ENCODE measurements around the gene GLP2R. TPM values are rescaled to one million over a fixed set of nuclear protein-coding genes. Genes with fewer than 3 reads are reported as not detected.
A peak's percentile ranks its signal among the peaks of the same experiment; 100 is the strongest.

The GLP2R gene
- polyA plus RNA-seq, 1 donor from 2014 or later: not detected

GRCh38 chr17:9828296-9829295, 2.9 kb downstream of the GLP2R start:
- no peaks in the 10 kb centered on the region for H3K27me3 Mint-ChIP-seq
- peak overlapping the region in 1 of 3 donors; percentile 35 for H3K27ac Mint-ChIP-seq
- H3K4me1 Mint-ChIP-seq: no peaks in the 10 kb centered on the region
- no peaks in the 10 kb centered on the region for H3K36me3 Mint-ChIP-seq
- H3K4me3 Mint-ChIP-seq: no peak overlapping the region
- H3K9me3 Mint-ChIP-seq: peaks cover 0 to 4% (median 0%) of the 10 kb centered on the region in 3 donors

DNA sequence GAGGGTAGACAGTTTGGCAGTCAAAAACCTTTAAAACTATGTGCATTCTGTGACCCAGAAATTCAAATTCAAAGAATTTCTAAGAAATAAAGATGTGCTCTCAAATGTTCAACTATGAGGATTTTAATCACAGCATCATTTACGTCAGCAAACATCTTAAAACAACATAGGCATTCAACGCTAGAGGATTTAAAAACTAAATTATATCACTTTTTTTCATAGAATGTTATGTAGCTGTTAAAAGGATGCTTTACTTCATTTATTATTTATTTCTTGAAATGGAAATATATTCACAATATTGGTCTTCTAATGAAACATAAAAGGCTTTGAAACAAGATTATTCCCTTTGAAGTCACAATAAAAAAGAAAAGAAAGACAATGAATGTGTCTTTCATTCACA, 3.6 kb downstream of the GLP2R start:
- no peaks in the 10 kb centered on the region for H3K27me3 Mint-ChIP-seq
- no peak overlapping the region for H3K4me3 Mint-ChIP-seq
- no peaks in the 10 kb centered on the region for H3K36me3 Mint-ChIP-seq
- no peaks in the 10 kb centered on the region for H3K4me1 Mint-ChIP-seq
- H3K9me3 Mint-ChIP-seq: peaks cover 0 to 4% (median 0%) of the 10 kb centered on the region in 3 donors
- H3K27ac Mint-ChIP-seq: no peak overlapping the region

DNA sequence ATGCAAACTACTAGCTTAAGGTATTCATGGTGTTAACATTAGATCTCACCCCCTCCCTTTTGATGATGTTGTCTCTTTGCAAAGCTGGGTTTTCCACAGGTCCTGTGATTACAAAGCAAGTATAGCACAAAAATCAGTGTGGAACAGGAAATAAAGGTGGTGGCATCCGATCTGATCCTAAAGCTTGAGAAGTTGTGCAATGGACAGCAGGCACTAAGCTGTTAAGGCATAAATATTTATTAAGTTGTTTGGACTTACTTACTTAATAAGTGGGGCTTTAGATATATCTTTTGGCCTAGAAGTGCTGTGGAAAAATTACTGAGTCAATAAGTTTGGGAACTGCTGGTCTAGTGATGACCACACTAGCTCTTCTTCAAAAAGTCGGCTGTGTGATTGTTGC, 5.0 kb downstream of the GLP2R start:
- H3K27me3 Mint-ChIP-seq: peaks cover 1% of the 10 kb centered on the region
- H3K4me3 Mint-ChIP-seq: no peak overlapping the region
- no peaks in the 10 kb centered on the region for H3K36me3 Mint-ChIP-seq
- H3K4me1 Mint-ChIP-seq: no peaks in the 10 kb centered on the region
- H3K27ac Mint-ChIP-seq: peak overlapping the region in 1 of 3 donors; percentile 25
- peaks cover 0 to 4% (median 1%) of the 10 kb centered on the region in 3 donors for H3K9me3 Mint-ChIP-seq

- peaks cover 0 to 4% (median 1%) of the 10 kb centered on the region in 3 donors for H3K9me3 Mint-ChIP-seq
- H3K36me3 Mint-ChIP-seq: no peaks in the 10 kb centered on the region
- peaks cover 1% of the 10 kb centered on the region for H3K27me3 Mint-ChIP-seq
- H3K4me1 Mint-ChIP-seq: no peaks in the 10 kb centered on the region
- H3K4me3 Mint-ChIP-seq: no peak overlapping the region
- peak overlapping the region in 1 of 3 donors; percentile 3 for H3K27ac Mint-ChIP-seq
These were observed 8.2 kb downstream of the GLP2R start for GRCh38 chr17:9833922-9834321.

GRCh38 chr17:9837551-9838471, 12.1 kb downstream of the GLP2R start:
- Mint-ChIP-seq H3K27ac (no peak overlapping the region), H3K4me3 (peak overlapping the region in 1 of 4 donors; percentile 14), H3K27me3 (peaks cover 1% of the 10 kb centered on the region), H3K36me3 (no peaks in the 10 kb centered on the region), H3K4me1 (peaks cover 0 to 2% (median 0%) of the 10 kb centered on the region in 3 donors), H3K9me3 (peaks cover 0 to 1% (median 0%) of the 10 kb centered on the region in 3 donors)

GRCh38 chr17:9839433-9839832, 13.7 kb downstream of the GLP2R start:
- Mint-ChIP-seq H3K27me3 (peaks cover 1% of the 10 kb centered on the region), H3K4me3 (no peak overlapping the region), H3K4me1 (peaks cover 0 to 2% (median 0%) of the 10 kb centered on the region in 3 donors), H3K36me3 (peaks cover 2% of the 10 kb centered on the region), H3K27ac (no peak overlapping the region), H3K9me3 (peaks cover 0 to 3% (median 1%) of the 10 kb centered on the region in 3 donors)

GRCh38 chr17:9842057-9842758, 16.5 kb downstream of the GLP2R start:
- Mint-ChIP-seq H3K27ac (no peak overlapping the region), H3K4me1 (peaks cover 0 to 2% (median 0%) of the 10 kb centered on the region in 3 donors), H3K9me3 (peaks cover 2 to 3% (median 2%) of the 10 kb centered on the region in 3 donors), H3K27me3 (no peaks in the 10 kb centered on the region), H3K4me3 (no peak overlapping the region), H3K36me3 (peaks cover 2% of the 10 kb centered on the region)

DNA sequence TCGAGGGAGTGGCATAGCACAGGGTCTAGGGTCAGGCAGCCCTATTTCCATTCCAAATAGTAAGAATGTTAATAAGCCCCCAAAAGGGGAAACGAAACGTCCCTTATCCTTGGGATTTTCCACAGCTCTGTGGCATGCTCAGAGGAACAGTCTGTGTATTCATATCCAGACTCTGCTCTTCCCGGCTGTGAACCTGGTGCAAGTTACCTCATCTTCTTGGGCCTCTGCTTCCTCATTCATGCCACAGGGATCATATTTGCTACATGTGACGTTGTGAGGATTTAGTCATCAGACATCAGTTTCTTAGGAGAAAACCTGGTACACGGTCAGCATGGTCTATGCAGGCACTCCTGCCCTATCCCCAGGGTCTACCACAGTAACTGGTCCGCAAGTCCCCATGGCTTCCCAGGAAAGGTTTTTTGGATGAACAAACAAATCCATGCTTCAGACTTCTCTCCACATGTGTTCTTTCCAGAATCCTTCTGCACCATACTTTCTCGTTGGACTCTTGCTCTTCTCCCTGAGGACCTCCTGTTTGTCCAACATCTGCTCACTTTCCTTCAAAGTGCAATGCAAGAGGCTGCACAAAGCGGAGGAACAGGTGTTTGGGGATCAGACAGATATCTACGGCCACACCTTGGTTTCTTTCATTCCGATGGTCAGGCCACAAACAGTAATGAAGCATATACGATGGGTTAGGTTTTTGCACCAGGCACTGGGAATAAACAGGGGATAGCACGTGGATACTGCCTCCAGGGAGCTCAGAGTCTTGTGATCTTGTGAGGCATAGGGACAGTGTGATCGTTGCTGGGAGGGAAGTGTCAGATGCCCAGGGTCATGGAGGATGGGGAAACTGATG, 17.7 kb downstream of the GLP2R start:
- Mint-ChIP-seq H3K4me1 (peaks cover 0 to 2% (median 0%) of the 10 kb centered on the region in 3 donors), H3K27me3 (no peaks in the 10 kb centered on the region), H3K9me3 (peaks cover 2 to 3% (median 2%) of the 10 kb centered on the region in 3 donors), H3K27ac (no peak overlapping the region), H3K4me3 (no peak overlapping the region), H3K36me3 (peaks cover 2% of the 10 kb centered on the region)

DNA sequence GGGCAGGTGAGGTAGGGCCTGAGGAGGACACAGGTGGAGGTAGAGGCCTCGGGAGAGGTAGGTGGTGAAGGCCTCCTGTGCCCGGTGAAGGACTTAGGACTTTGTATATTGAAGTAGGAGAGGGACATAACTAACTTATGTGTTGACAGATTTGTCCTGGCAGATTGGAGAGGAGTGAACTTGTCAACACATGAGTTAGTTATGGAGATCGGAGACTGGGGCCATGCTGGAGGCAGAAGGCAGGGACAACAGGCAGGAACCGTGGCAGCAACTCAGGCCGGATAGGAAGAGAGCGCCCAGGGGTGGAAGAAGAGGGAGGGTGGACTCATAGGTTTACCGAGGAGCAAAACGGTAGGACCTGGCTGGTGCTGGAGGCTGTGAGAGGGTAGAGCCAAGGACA, 18.4 kb downstream of the GLP2R start:
- Mint-ChIP-seq H3K4me1 (peaks cover 0 to 2% (median 0%) of the 10 kb centered on the region in 3 donors), H3K27ac (no peak overlapping the region), H3K36me3 (peaks cover 2% of the 10 kb centered on the region), H3K9me3 (peaks cover 2 to 3% (median 2%) of the 10 kb centered on the region in 3 donors), H3K4me3 (no peak overlapping the region), H3K27me3 (no peaks in the 10 kb centered on the region)

DNA sequence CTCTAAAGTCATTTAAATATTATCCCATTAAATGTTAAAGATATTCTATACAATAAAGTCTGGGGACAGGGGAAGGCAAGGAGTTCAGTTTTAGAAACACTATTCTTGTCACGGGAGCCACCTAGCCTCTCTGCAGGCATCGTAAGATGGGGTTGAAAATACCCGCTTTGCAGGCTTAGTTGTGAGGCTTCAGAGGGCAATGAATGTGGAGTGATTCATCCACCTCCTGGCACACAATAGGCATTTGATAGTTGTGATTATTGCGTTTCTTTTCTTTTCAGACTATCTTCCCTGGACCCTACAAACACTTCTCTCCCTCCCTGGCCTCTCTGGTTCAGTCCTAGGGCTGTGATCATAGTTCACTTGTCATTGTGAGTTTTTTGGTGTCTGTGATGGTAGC, 19.6 kb downstream of the GLP2R start:
- H3K4me3 Mint-ChIP-seq: no peak overlapping the region
- H3K27ac Mint-ChIP-seq: peak overlapping the region in 1 of 3 donors; percentile 63
- peaks cover 2 to 3% (median 2%) of the 10 kb centered on the region in 3 donors for H3K9me3 Mint-ChIP-seq
- peaks cover 2% of the 10 kb centered on the region for H3K36me3 Mint-ChIP-seq
- no peaks in the 10 kb centered on the region for H3K27me3 Mint-ChIP-seq
- peaks cover 0 to 2% (median 0%) of the 10 kb centered on the region in 3 donors for H3K4me1 Mint-ChIP-seq

DNA sequence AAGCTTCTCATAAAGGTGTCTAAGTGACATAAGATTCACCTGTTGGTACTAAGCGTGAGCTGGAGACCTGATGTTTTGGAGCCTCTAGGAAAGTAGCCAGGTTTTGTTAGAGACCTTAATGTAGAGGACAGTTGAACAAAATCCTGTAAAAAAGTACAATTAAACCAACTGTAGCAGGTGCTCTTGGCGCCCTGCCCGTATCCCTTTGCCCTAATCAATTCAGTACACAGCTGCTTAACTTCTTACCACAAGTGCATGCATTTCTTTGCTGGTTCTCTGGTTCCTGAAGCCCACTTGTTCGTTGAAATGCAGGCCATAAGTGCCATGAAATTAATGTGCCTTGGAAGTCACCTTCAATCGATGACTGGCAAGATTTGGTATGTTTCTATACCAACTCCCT, 24.4 kb downstream of the GLP2R start:
- no peak overlapping the region for H3K4me3 Mint-ChIP-seq
- no peaks in the 10 kb centered on the region for H3K36me3 Mint-ChIP-seq
- H3K9me3 Mint-ChIP-seq: peaks cover 2 to 4% (median 4%) of the 10 kb centered on the region in 3 donors
- no peak overlapping the region for H3K27ac Mint-ChIP-seq
- H3K27me3 Mint-ChIP-seq: no peaks in the 10 kb centered on the region
- no peaks in the 10 kb centered on the region for H3K4me1 Mint-ChIP-seq

DNA sequence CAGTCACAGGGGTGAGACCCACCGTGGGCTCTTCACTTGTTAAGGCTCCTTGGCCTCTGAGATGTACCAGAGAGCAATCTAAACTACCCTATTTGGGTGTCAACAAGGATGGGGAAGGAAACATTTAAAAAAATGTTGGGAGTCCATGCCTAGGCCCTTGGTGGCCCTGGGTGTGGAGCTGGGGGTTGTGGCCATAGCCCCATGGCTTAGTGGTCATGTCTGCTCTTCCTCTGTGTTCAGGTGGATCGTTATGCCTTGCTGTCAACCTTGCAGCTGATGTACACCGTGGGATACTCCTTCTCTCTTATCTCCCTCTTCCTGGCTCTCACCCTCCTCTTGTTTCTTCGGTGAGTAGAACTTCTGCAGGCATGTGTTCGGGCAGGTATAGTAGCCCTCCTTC, 28.5 kb downstream of the GLP2R start:
- Mint-ChIP-seq H3K4me1 (no peaks in the 10 kb centered on the region), H3K9me3 (peaks cover 2 to 8% (median 2%) of the 10 kb centered on the region in 3 donors), H3K4me3 (no peak overlapping the region), H3K36me3 (no peaks in the 10 kb centered on the region), H3K27me3 (no peaks in the 10 kb centered on the region), H3K27ac (no peak overlapping the region)

GRCh38 chr17:9855036-9855435, 29.3 kb downstream of the GLP2R start:
- no peaks in the 10 kb centered on the region for H3K4me1 Mint-ChIP-seq
- no peak overlapping the region for H3K4me3 Mint-ChIP-seq
- no peaks in the 10 kb centered on the region for H3K36me3 Mint-ChIP-seq

More at GRCh38 chr17:9855036-9855435, 29.3 kb downstream of the GLP2R start:
- Mint-ChIP-seq H3K27ac (no peak overlapping the region), H3K9me3 (peaks cover 2 to 8% (median 2%) of the 10 kb centered on the region in 3 donors), H3K27me3 (no peaks in the 10 kb centered on the region)
